ENCODE measurements around the gene ENAH.
"Not testable (repeated sequence)": the region's sequence is repeated elsewhere in the genome, so short reads cannot be mapped to it uniquely, and the experiment has no call there.

ENAH gene

GRCh38 chr1:225638853-225639252 lies 14.1 kb downstream of the ENAH start:
- DNase-seq = no peak

- no peak for DNase-seq
Measured at GRCh38 chr1:225637651-225638199, 15.2 kb downstream of the ENAH start.

GRCh38 chr1:225636992-225637391 lies 15.9 kb downstream of the ENAH start:
- not testable (repeated sequence) for DNase-seq

- DNase-seq = no peak
Measured at GRCh38 chr1:225635649-225636048, 17.3 kb downstream of the ENAH start.

- DNase-seq = not testable (repeated sequence)
Measured at GRCh38 chr1:225632836-225633235, 20.1 kb downstream of the ENAH start.

GRCh38 chr1:225631021-225631663 lies 21.8 kb downstream of the ENAH start:
- no peak for DNase-seq

- DNase-seq = no peak
Measured at GRCh38 chr1:225629483-225629882, 23.4 kb downstream of the ENAH start.

- DNase-seq = not testable (repeated sequence)
Measured at GRCh38 chr1:225628794-225629193, 24.1 kb downstream of the ENAH start.

GRCh38 chr1:225627304-225627947 lies 25.5 kb downstream of the ENAH start:
- no peak for DNase-seq

GRCh38 chr1:225626698-225627097 lies 26.2 kb downstream of the ENAH start:
- no peak for DNase-seq

GRCh38 chr1:225617956-225618355 lies 35.0 kb downstream of the ENAH start:
- DNase-seq = no peak

- no peak for DNase-seq
Measured at GRCh38 chr1:225617479-225617878, 35.4 kb downstream of the ENAH start.

- not testable (repeated sequence) for DNase-seq
Measured at GRCh38 chr1:225615403-225615790, 37.5 kb downstream of the ENAH start.

GRCh38 chr1:225613006-225613405 lies 39.9 kb downstream of the ENAH start:
- DNase-seq = no peak

- DNase-seq = no peak
Measured at GRCh38 chr1:225612287-225612686, 40.6 kb downstream of the ENAH start.

- DNase-seq = no peak
Measured at GRCh38 chr1:225611537-225612223, 41.2 kb downstream of the ENAH start.

GRCh38 chr1:225610539-225610938 lies 42.4 kb downstream of the ENAH start:
- no peak for DNase-seq

GRCh38 chr1:225608014-225608796 lies 44.7 kb downstream of the ENAH start:
- no peak for DNase-seq

- no peak for DNase-seq
Measured at GRCh38 chr1:225607355-225607754, 45.6 kb downstream of the ENAH start.

GRCh38 chr1:225603538-225604354 lies 49.2 kb downstream of the ENAH start:
- DNase-seq = no peak

- no peak for DNase-seq
Measured at GRCh38 chr1:225602590-225603206, 50.2 kb downstream of the ENAH start.

Measured in 8988T (cell line).